Liver (tissue), 9 donors: ENCODE results near the gene MMS19. TPM values are rescaled to one million over a fixed set of nuclear protein-coding genes. Genes with fewer than 3 reads are reported as not detected.

Experiments used
- DNase-seq: peaks from one replicate; pipeline ENCODE4 v3.0.0-alpha.2; 2017; ENCODE audit warnings: low spot score
- H3K27ac ChIP-seq, 2 donors: one replicate each; pipeline ENCODE4 v1.7.0; 2013; ENCODE audit warnings: inconsistent platforms in 2 of 2, low read length in 2 of 2, control low read depth in 1 of 2, low read depth in 1 of 2, mild to moderate bottlenecking in 1 of 2
- H3K27me3 ChIP-seq, 4 donors: one replicate each; pipeline versions ENCODE4 v1.6.1 to v1.7.0; 2013; ENCODE audit warnings: low read length in 3 of 4, inconsistent platforms in 1 of 4, mild to moderate bottlenecking in 1 of 4, moderate library complexity in 1 of 4; ENCODE audit not compliant: control insufficient read depth in 4 of 4, insufficient read depth in 4 of 4
- H3K36me3 ChIP-seq, 4 donors: one replicate each; pipeline versions ENCODE4 v1.6.1 to v1.7.0; 2013; ENCODE audit warnings: low read length in 3 of 4, mild to moderate bottlenecking in 3 of 4, low read depth in 1 of 4, moderate library complexity in 1 of 4; ENCODE audit not compliant: control insufficient read depth in 4 of 4, insufficient read depth in 3 of 4
- H3K4me1 ChIP-seq, 4 donors: one replicate each; pipeline versions ENCODE4 v1.6.1 to v1.7.0; 2013; ENCODE audit warnings: low read length in 3 of 4, mild to moderate bottlenecking in 3 of 4, moderate library complexity in 1 of 4; ENCODE audit not compliant: control insufficient read depth in 4 of 4, insufficient read depth in 4 of 4
- H3K4me3 ChIP-seq, 3 donors: one replicate each; pipeline versions ENCODE4 v1.6.1 to v1.7.0; 2013; ENCODE audit warnings: low read length in 3 of 3, control low read depth in 1 of 3, low read depth in 1 of 3, mild to moderate bottlenecking in 1 of 3
- H3K9ac ChIP-seq, 2 donors: one replicate each; pipeline ENCODE4 v1.7.0; 2013; ENCODE audit warnings: low read length in 2 of 2, mild to moderate bottlenecking in 2 of 2, moderate library complexity in 2 of 2, control low read depth in 1 of 2, low read depth in 1 of 2
- H3K9me3 ChIP-seq, 4 donors: one replicate each; pipeline versions ENCODE4 v1.6.1 to v1.7.0; 2013; ENCODE audit warnings: low read length in 3 of 4; ENCODE audit not compliant: control insufficient read depth in 4 of 4
- ATF3 ChIP-seq: IDR thresholded peaks from 2 replicates; pipeline ENCODE4 v1.6.1; 2016; ENCODE audit warnings: antibody characterized with exemption
- EGR1 ChIP-seq, 2 donors: IDR thresholded peaks; 2 replicates each; pipeline ENCODE4 v1.6.1; 2016 to 2018; ENCODE audit warnings: antibody characterized with exemption in 2 of 2, low read depth in 2 of 2
- FOXA1 ChIP-seq: IDR thresholded peaks from 2 replicates; pipeline ENCODE4 v1.6.1; 2016; ENCODE audit warnings: antibody characterized with exemption
- FOXA2 ChIP-seq: IDR thresholded peaks from 2 replicates; pipeline ENCODE4 v1.6.1; 2016; ENCODE audit warnings: antibody characterized with exemption
- GABPA ChIP-seq, 2 donors: IDR thresholded peaks in 1 of 2; conservative IDR thresholded peaks in 1 of 2; 2 replicates each; pipeline ENCODE4 v1.6.1; 2016; ENCODE audit warnings: antibody characterized with exemption in 2 of 2, mild to moderate bottlenecking in 1 of 2, moderate library complexity in 1 of 2
- HNF4A ChIP-seq, 2 donors: conservative IDR thresholded peaks; 2 replicates each; pipeline ENCODE4 v1.6.1; 2016; ENCODE audit warnings: antibody characterized with exemption in 2 of 2, mild to moderate bottlenecking in 2 of 2
- HNF4G ChIP-seq: IDR thresholded peaks from 2 replicates; pipeline ENCODE4 v1.6.1; 2016; ENCODE audit warnings: antibody characterized with exemption
- JUND ChIP-seq, 2 donors: IDR thresholded peaks; 2 replicates each; pipeline ENCODE4 v1.6.1; 2016; ENCODE audit warnings: antibody characterized with exemption in 2 of 2
- MAX ChIP-seq: IDR thresholded peaks from 2 replicates; pipeline ENCODE4 v1.6.1; 2016; ENCODE audit warnings: antibody characterized with exemption
- NR2F2 ChIP-seq: IDR thresholded peaks from 2 replicates; pipeline ENCODE4 v1.6.1; 2016; ENCODE audit warnings: antibody characterized with exemption
- RAD21 ChIP-seq, 2 donors: IDR thresholded peaks; 2 replicates each; pipeline ENCODE4 v1.6.1; 2016; ENCODE audit warnings: antibody characterized with exemption in 2 of 2, mild to moderate bottlenecking in 2 of 2
- REST ChIP-seq: IDR thresholded peaks from 2 replicates; pipeline ENCODE4 v1.6.1; 2016; ENCODE audit warnings: antibody characterized with exemption, mild to moderate bottlenecking
- SP1 ChIP-seq: IDR thresholded peaks from 2 replicates; pipeline ENCODE4 v1.6.1; 2018; ENCODE audit warnings: antibody characterized with exemption, mild to moderate bottlenecking
- TAF1 ChIP-seq: conservative IDR thresholded peaks from 2 replicates; pipeline ENCODE4 v1.6.1; 2016; ENCODE audit warnings: antibody characterized with exemption, mild to moderate bottlenecking
- YY1 ChIP-seq: IDR thresholded peaks from 2 replicates; pipeline ENCODE4 v1.6.1; 2016; ENCODE audit warnings: antibody characterized with exemption, mild to moderate bottlenecking
- ZBTB33 ChIP-seq: IDR thresholded peaks from 2 replicates; pipeline ENCODE4 v1.6.1; 2016; ENCODE audit warnings: antibody characterized with exemption
- WGBS: extraction: QIAGEN DNeasy Blood & Tissue Kit; methylation state at CpG from one replicate; pipeline ENCODE4 v1.1.7; 2013; 5-methylcytosine and 5-hydroxymethylcytosine counted together
- polyA plus RNA-seq, 2 donors: library from polyadenylated mRNA; stranded (reverse) in 1 of 2; unstranded in 1 of 2; fragments of 200-250 nt in 1 of 2; fragments of >200 nt in 1 of 2; fragmentation: Nextera tagmentation in 1 of 2; extraction: Ambion mirVana in 1 of 2; gene quantifications; one replicate each; pipeline versions ENCODE4 v1.2.1 to v1.2.3, GENCODE V29; 2013 to 2015
- total RNA-seq, 2 donors: library from RNA; depleted of rRNA; stranded (reverse); fragments of >200 nt; gene quantifications; one replicate each; pipeline ENCODE4 v1.2.3, GENCODE V29; 2014
- donor health status: healthy.
- donor health status: healthy.
- donor health status: healthy.
- donor health status: healthy.
- donor health status: healthy.

Gene MMS19
- total and polyA plus RNA-seq, 4 donors: 15.0 to 29.1 (median 24.1) TPM

GRCh38 chr10:97428572-97428981, 69.6 kb downstream of the MMS19 start:
- H3K27me3 ChIP-seq: no peaks in the 10 kb centered on the region
- H3K27ac ChIP-seq: no peak overlapping the region
- H3K4me3 ChIP-seq: no peak overlapping the region
- no peak for DNase-seq
- H3K9ac ChIP-seq: no peak overlapping the region
- H3K4me1 ChIP-seq: peaks cover 2 to 20% (median 13%) of the 10 kb centered on the region in 4 donors
- WGBS: 79% methylated on average over 4 of the region's 4 CpGs
- peaks cover 2 to 27% (median 21%) of the 10 kb centered on the region in 4 donors for H3K36me3 ChIP-seq
- TF ChIP-seq NR2F2 (no peak), JUND (IDR thresholded peaks at IDR 0.05) (no peak), REST (no peak), YY1 (no peak), GABPA (IDR thresholded peaks at IDR 0.05 in 1 of 2, conservative IDR thresholded peaks at IDR 0.05 in 1 of 2) (no peak), TAF1 (no peak), HNF4G (no peak)
- no peaks in the 10 kb centered on the region for H3K9me3 ChIP-seq

- no peaks in the 10 kb centered on the region for H3K27me3 ChIP-seq
- no peak overlapping the region for H3K9ac ChIP-seq
- peak overlapping the region; percentile 33 to 96 (median 91) for H3K4me3 ChIP-seq
- TF ChIP-seq YY1 (no peak), MAX (no peak), ZBTB33 (no peak), ATF3 (no peak), JUND (IDR thresholded peaks at IDR 0.05) (peak in 1 of 2 donors; percentile 14), RAD21 (IDR thresholded peaks at IDR 0.05) (no peak), FOXA2 (no peak), HNF4G (no peak), HNF4A (conservative IDR thresholded peaks at IDR 0.05) (peak; percentile 50 to 55), EGR1 (IDR thresholded peaks at IDR 0.05; ENCODE audit: low read depth in 2 of 2) (no peak), FOXA1 (no peak), SP1 (no peak)
- DNase-seq: no peak
- peak overlapping the region; percentile 36 to 93 for H3K27ac ChIP-seq
- H3K4me1 ChIP-seq: peaks cover 2 to 20% (median 13%) of the 10 kb centered on the region in 4 donors
- no peaks in the 10 kb centered on the region for H3K9me3 ChIP-seq
- 30% methylated on average over 9 of the region's 9 CpGs for WGBS
- H3K36me3 ChIP-seq: peaks cover 2 to 23% (median 17%) of the 10 kb centered on the region in 4 donors
Measured at GRCh38 chr10:97427571-97428179, 70.5 kb downstream of the MMS19 start.
